ENCODE data around the gene ATP11A.
"Not testable (repeated sequence)": the region's sequence is repeated elsewhere in the genome, so short reads cannot be mapped to it uniquely, and the experiment has no call there.

Gene ATP11A

DNA sequence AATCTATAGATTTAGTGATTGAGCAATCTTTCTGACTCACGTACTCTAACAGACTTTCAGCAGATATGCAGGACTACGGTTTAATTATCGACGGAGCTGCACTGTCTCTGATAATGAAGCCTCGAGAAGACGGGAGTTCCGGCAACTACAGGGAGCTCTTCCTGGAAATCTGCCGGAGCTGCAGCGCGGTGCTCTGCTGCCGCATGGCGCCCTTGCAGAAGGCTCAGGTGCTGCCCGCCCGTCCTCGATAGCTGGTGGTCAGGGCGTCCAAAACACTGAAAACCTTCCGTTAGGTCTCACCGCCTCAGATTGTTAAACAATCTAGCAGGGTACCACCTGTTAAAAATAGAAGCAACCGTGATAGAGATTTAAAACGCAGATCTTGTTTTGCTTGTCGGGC, 166.0 kb downstream of the ATP11A start:
- in situ Hi-C loops (cut with MboI; ENCODE audit: low pct_unique_long_range_greater_than_20kb, low sequenced_read_pairs) = loop anchor here (25.0 kb wide), 1 partner anchor 219 kb away; no protein-coding TSS in a partner anchor
- DNase-seq = no peak

DNA sequence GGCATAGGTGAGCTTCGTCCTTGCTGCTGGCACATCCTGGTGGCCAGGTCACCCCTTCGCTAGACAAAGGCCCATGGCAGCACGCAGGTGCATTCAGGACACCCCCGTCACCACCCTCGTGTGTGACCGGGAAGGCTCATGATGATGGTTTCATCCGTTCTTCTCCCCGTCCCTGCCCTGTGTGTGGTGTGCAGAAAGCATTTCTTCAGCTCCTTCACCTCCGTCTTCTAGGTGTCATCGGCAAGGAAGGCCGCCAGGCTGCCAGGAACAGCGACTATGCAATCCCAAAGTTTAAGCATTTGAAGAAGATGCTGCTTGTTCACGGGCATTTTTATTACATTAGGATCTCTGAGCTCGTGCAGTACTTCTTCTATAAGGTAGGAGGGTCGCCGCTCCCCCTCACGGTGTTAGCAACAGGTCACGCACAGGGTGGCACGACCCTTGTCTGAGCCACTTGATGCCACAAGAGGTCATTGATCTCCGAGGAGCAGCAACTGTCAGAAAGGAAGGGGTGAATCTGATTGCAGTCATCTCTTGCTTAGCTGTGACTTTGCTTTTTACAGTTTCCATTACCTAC, 168.2 kb downstream of the ATP11A start:
- DNase-seq = no peak
- in situ Hi-C loops (cut with MboI; ENCODE audit: low pct_unique_long_range_greater_than_20kb, low sequenced_read_pairs) = loop anchor here (25.0 kb wide), 1 partner anchor 221 kb away; no protein-coding TSS in a partner anchor

DNA sequence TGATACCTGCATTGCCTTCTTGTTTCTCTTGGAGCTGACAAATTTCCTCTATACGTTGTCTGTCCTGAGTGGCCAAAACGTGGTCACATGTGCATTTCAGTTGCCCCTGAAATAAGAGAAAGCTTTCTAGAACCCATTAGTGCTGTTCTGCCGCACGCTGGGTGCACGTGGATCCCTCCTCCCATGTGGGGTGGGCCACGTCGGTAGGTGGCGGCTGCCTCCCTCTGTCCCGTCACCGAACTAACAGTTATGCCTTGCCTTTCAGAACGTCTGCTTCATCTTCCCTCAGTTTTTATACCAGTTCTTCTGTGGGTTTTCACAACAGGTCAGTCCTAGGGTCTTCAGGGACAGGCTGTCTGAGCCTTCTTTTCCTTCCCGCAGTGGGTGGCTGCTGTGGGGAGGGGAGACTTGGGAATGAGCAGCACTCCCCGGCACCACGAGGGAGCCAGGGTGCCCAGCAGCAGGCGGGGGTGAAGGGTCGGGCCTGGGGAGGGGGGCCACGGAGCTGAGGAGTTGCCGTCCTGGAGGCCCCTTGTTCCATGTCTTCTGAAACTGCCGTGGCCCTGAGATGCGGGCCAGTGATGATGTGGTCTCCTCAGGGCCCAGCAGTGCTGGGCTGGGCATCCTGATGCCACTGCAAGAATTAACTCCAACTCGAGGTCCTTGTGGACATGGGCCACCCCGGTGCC, 169.4 kb downstream of the ATP11A start:
- in situ Hi-C loops (cut with MboI; ENCODE audit: low pct_unique_long_range_greater_than_20kb, low sequenced_read_pairs) = loop anchor here (25.0 kb wide), 1 partner anchor 222 kb away; no protein-coding TSS in a partner anchor
- no peak for DNase-seq

DNA sequence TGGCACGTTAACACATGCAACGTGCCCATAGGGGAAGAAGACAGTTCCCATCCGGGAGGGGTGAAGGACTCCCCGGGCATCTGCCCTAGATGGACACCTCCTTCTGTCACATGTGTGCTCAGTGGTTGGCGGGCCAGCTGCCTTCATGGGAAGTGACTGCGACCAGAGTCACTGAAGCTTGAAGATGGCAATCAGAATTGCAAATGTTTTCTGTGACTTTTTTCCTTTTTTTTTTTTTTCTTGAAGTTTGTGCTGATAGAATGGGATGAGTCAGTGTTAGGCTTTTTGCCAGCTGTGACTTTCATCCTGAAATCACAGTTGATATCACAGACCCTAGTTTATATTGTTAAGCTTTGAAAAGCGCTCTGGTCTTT, 170.0 kb downstream of the ATP11A start:
- in situ Hi-C loops (cut with MboI; ENCODE audit: low pct_unique_long_range_greater_than_20kb, low sequenced_read_pairs) = loop anchor here (25.0 kb wide), 1 partner anchor 223 kb away; no protein-coding TSS in a partner anchor
- DNase-seq = peak; percentile 71

DNA sequence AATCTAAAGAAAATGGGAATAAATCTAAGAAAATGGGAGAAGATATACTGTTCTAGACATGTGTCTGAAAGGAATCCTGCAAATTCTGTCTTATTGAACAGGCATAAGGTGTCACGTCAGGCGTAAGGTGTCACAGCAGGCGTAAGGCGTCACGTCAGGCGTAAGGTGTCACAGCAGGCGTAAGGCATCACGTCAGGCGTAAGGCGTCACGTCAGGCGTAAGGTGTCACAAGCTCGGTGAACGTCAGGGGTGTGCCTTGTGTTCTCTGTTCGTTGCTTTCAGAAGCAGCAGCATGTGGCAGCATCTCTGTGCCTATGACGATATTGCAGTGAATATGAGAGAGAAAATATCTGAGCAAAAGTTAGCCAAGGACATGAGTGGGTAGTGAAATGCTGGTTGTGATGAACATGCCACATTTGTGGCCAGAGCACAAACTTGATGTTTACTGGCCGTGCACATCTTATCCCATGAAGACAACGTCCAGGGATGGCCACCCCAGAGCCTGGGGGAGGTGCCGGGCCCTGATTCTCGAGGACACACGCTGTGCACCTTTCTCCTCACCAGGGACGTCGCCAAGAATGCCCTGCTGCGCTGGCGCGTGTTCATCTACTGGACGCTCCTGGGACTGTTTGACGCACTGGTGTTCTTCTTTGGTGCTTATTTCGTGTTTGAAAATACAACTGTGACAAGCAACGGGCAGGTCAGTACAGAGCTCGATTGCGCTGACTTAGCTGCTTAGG, 172.2 kb downstream of the ATP11A start:
- in situ Hi-C loops (cut with MboI; ENCODE audit: low pct_unique_long_range_greater_than_20kb, low sequenced_read_pairs) = loop anchor here (25.0 kb wide), 1 partner anchor 225 kb away; no protein-coding TSS in a partner anchor
- no peak for DNase-seq

DNA sequence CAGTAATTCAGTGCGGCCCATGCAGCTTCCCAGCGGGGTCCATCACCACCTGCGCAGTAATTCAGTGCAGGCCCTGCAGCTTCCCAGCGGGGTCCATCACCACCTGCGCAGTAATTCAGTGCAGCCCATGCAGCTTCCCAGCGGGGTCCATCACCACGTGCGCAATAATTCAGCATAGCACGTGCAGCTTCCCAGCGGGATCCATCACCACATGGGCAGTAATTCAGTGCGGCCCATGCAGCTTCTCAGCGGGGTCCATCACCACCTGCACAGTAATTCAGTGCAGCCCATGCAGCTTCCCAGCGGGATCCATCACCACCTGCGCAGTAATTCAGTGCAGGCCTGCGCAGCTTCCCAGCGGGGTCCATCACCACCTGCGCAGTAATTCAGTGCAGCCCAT, 173.5 kb downstream of the ATP11A start:
- in situ Hi-C loops (cut with MboI; ENCODE audit: low pct_unique_long_range_greater_than_20kb, low sequenced_read_pairs) = loop anchor here (25.0 kb wide), 1 partner anchor 226 kb away; no protein-coding TSS in a partner anchor
- not testable (repeated sequence) for DNase-seq

DNA sequence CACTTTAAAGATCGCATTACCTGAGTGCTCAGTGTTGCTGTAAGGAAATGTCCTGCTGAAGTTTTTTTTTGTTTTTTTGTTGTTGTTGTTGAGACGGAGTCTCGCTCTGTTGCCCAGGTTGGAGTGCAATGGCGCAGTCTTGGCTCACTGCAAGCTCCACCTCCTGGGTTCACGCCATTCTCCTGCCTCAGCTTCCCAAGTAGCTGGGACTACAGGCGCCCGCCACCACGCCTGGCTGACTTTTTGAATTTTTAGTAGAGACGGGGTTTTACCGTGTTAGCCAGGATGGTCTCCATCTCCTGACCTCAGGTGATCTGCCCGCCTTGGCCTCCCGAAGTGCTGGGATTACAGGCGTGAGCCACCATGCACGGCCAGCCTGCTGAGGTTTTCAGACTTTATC, 175.6 kb downstream of the ATP11A start:
- DNase-seq = not testable (repeated sequence)
- in situ Hi-C loops (cut with MboI; ENCODE audit: low pct_unique_long_range_greater_than_20kb, low sequenced_read_pairs) = loop anchor here (25.0 kb wide), 1 partner anchor 228 kb away; no protein-coding TSS in a partner anchor

DNA sequence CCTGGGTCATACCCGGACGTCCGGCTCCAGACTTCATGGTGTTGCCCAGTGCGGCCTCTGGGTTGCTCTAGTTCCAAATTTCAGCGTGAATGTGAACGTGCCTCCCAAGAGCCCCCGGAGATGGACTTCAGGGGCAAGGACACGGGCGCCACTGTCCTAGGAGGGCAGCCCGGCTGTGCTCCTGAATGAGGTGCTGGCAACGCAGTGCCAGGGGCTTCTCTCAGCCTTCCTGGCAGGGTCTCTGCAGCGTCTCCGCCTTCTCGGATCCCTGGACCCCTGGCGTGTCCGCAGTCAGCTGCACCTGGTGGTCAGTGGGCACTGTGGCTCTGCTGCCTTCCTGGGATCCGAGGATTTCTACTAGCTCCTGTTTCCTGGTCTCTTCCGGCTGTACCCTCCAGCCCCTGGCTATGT, 177.5 kb downstream of the ATP11A start:
- no peak for DNase-seq
- in situ Hi-C loops (cut with MboI; ENCODE audit: low pct_unique_long_range_greater_than_20kb, low sequenced_read_pairs) = loop anchor here (25.0 kb wide), 1 partner anchor 230 kb away; no protein-coding TSS in a partner anchor

DNA sequence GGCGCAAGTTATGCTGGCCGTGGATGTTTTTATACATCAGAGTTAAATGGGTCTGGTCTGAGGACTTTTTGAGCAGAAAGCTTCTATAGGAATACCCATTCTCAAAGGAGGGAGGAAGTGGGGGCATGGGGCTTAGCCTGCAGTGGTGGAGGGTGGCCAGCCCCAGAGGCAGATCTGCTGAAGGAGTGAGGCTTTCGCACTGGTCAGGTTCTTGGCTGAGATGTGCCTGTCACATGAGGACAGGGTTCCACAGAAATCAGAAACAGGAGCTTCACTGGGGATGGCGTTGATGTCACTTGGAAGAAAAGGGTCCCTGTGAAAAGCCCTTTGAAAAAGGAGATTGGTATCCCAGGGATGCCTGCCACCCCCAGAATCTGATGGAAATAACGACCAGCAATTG, 178.5 kb downstream of the ATP11A start:
- no peak for DNase-seq
- in situ Hi-C loops (cut with MboI; ENCODE audit: low pct_unique_long_range_greater_than_20kb, low sequenced_read_pairs) = loop anchor here (25.0 kb wide), 1 partner anchor 231 kb away; no protein-coding TSS in a partner anchor

DNA sequence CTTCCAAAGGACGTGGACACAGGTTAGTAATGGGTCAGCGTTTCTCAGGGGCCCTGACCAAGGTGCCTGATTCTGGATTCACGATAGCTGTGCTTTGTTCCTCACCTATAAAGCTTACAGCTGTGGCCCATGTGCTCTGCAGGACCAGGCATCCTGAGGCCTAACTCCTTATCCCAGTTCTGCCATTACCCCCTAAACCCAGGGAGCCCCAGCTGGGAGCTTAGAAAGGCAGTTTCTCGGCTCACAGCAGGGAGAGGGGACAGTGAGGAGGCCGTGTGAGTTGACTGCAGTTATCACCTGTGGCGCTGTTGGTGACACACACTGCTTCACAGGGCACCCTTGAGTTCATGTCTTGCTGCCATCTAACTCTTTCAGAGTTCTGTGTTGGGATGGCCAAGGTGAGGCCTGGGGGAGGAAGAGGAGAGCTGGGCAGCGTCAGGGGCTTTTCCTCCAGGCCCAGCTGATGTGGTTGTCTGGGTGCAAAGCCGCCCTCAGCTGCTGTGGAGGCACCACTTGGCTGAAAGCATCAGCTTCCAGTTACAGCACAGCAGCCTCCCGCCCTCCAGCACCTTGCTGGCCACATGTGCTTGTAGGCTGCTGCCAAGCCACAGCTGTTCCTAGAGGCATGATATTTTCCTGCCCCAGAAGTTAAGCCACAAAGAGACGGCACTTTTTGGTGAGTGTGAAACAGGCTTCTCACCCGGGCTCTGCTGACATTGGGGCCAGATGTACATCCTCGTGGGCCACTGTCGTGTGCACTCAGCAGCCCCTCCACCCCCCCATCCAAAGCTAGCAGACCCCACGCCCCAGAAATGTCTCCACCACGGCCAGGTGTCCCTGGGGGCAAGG, 179.6 kb downstream of the ATP11A start:
- DNase-seq = no peak
- in situ Hi-C loops (cut with MboI; ENCODE audit: low pct_unique_long_range_greater_than_20kb, low sequenced_read_pairs) = loop anchor here (25.0 kb wide), 1 partner anchor 232 kb away; no protein-coding TSS in a partner anchor

DNA sequence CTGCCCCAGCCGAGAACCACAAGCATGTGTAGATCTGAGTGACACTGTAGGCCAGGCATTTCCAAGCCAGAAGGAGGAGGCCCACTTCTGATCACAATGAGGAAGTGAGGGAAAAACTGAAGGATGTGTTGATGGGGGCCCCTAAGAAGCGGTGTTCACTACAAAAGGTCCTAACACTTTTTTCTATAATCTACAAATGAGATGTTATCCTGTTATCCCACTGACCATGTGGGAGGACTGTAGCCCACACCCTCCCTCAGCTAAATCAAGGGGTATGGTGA, 180.2 kb downstream of the ATP11A start:
- in situ Hi-C loops (cut with MboI; ENCODE audit: low pct_unique_long_range_greater_than_20kb, low sequenced_read_pairs) = loop anchor here (25.0 kb wide), 1 partner anchor 233 kb away; no protein-coding TSS in a partner anchor
- peak; percentile 35 for DNase-seq

DNA sequence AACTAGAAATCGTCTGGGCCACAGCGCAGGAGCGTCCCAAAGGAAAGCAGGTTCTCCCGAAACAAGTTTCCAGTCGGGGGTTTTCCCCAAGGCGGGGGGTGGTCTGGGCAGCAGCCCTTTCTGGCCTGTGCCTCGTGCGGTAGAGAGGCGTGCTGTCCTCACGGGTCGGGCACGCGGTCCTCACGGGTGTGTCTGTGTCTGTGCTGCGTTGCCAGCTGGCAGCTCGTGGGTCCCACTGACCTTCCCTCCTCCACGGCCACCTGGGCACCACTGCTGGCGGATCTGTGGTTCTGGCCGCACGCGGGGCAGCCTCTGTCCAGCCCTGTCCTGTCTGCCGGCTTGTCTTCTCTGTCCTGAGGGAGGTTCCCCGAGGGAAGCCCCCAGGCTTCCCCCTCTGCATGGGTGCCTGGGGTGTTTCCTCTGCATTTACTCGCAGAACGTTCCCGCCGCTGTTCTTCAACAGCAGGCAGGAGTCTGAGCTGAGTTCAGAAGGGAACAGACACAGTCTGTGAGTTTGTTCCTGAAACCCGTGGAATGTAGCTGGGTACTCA, 181.0 kb downstream of the ATP11A start:
- in situ Hi-C loops (cut with MboI; ENCODE audit: low pct_unique_long_range_greater_than_20kb, low sequenced_read_pairs) = loop anchor here (25.0 kb wide), 1 partner anchor 234 kb away; no protein-coding TSS in a partner anchor
- no peak for DNase-seq

DNA sequence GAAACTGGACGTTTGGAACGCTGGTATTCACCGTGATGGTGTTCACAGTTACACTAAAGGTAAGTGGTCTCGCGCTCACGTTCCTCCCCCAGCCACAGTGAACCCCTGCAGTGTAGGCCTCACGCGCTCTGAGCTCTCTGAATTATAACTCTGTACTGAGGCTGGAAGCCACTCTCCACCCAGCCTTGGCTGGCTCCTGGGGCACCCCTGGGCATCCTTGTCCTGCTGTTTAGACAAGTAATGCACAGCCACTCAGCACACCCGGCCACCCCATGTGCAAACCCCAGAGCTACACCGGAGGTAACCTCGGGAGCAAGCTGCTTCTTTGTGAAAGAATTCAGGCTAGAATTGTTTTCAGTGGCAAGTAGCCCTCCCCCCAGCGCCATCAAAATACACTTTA, 181.9 kb downstream of the ATP11A start:
- DNase-seq = no peak
- in situ Hi-C loops (cut with MboI; ENCODE audit: low pct_unique_long_range_greater_than_20kb, low sequenced_read_pairs) = loop anchor here (25.0 kb wide), 1 partner anchor 234 kb away; no protein-coding TSS in a partner anchor

DNA sequence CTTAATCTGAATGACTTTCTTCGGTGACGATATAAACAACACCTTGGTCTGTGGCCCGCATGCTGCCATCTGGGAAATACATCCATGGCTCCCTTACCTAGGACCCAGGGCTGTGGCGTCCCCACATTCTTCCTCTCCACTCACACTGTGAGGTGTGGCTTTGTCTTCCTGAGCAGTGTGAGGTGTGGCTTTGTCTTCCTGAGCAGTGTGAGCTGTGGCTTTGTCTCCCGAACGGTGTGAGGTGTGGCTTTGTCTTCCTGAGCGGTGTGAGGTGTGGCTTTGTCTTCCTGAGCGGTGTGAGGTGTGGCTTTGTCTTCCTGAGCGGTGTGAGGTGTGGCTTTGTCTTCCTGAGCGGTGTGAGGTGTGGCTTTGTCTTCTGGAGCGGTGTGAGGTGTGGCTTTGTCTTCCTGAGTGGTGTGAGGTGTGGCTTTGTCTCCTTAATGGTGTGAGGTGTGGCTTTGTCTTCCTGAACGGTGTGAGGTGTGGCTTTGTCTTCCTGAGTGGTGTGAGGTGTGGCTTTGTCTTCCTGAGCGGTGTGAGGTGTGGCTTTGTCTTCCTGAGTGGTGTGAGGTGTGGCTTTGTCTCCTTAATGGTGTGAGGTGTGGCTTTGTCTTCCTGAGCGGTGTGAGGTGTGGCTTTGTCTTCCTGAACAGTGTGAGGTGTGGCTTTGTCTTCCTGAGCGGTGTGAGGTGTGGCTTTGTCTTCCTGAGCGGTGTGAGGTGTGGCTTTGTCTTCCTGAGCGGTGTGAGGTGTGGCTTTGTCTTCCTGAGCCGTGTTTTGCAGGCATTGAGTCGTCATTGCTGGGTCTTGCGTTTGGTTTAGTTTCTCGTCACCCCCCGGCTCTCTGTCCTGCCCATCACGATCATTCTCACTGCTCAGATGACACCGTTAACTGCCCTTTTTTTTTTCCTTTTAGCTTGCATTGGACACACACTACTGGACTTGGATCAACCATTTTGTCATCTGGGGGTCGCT, 183.1 kb downstream of the ATP11A start:
- DNase-seq = peak; percentile 49
- in situ Hi-C loops (cut with MboI; ENCODE audit: low pct_unique_long_range_greater_than_20kb, low sequenced_read_pairs) = loop anchor here (25.0 kb wide), 1 partner anchor 236 kb away; no protein-coding TSS in a partner anchor

DNA sequence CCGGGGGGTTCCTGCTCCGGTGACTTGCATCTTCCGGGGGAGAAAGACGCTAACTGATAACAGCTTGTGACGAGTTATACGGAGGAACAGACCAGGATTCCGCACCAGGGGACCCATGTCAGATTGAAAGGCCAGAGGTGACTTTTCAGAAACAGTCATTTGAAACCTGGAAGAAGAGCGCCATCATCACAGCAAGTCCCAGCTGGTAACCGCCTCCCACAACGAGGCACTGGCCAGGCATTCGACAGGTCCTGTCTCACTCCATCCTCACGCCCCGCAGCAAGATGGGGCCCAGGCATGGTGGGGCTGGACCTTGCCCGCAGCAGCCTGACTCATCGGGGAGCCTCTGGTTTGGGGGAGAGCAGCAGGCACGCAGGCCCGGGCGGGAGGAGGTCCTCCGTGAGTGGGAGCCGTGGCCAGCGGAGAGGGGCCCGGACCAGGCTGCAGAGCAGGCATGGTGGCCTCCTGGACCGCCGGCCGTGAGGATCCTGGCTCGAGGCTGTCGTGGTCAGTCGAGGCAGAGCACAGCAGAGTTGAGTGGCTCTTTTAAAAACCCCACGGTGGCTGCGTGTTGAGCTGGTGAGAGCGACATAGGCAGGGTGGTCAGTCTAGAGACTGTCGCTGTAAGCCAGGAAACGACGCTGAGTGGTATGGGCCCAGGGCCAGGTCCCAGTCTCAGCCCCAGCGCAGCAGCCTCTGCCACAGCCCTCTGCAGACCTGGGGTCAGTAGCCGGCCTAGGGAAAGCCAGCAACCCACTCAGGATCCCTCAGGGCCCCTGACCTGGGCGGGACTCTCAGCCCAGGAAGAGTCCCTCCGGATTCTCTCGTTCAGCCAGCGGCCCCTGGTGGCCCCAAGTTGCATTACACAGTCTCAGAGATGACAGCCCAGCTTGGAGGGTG, 184.3 kb downstream of the ATP11A start:
- peak; percentile 74 for DNase-seq
- in situ Hi-C loops (cut with MboI; ENCODE audit: low pct_unique_long_range_greater_than_20kb, low sequenced_read_pairs) = loop anchor here (25.0 kb wide), 1 partner anchor 237 kb away; no protein-coding TSS in a partner anchor

DNA sequence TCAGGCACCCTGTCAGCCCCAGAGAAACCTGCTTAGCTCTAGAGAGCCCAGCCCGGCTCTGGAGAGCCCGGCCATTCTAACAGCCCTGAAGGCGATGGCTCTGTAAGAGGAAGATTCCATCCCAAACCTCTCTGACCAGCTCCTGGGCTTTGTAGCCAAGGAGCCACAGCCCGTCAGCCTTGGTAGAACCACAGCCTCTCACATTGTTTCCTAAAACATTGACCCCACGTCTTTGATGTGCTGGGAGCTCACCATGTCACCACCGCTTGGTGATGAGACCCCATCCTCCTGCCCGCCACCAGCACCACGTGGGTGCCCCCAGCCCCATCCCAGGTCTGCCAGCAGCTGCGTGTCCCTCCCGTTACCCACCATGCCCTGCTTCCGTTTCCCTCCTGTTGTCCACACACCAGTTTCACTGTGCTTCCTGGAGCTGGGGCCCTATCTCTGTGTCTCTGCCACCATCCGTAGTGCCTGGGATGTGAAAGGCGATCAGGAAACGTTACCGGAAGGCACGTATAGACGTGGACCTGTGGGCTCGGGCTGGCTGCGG, 185.0 kb downstream of the ATP11A start:
- no peak for DNase-seq
- in situ Hi-C loops (cut with MboI; ENCODE audit: low pct_unique_long_range_greater_than_20kb, low sequenced_read_pairs) = loop anchor here (25.0 kb wide), 1 partner anchor 238 kb away; no protein-coding TSS in a partner anchor

Measured in KBM-7 (cell line).